HG02885 (cell line): ENCODE results near the gene OR1S2.
"Not testable (repeated sequence)": the region's sequence is repeated elsewhere in the genome, so short reads cannot be mapped to it uniquely, and the experiment has no call there.

Experiments
- ATAC-seq: cut with Tn5 transposase; IDR thresholded peaks from one replicate; pipeline ENCODE4 v1.9.1; 2021; ENCODE audit warnings: mild to moderate bottlenecking; ENCODE audit not compliant: unreplicated experiment, poor library complexity

The OR1S2 gene

GRCh38 chr11:58204042-58204441 is at the start of gene OR1S2:
Gene OR1S2, minus strand, starts transcription at chr11:58204142. Its CDS starts 0 bp downstream, at chr11:58204142.
- no peak for ATAC-seq

GRCh38 chr11:58243954-58244353 is 40.0 kb upstream of the OR1S2 start:
- no peak for ATAC-seq

- no peak for ATAC-seq
Observed at GRCh38 chr11:58227956-58228615, 24.1 kb upstream of the OR1S2 start.

GRCh38 chr11:58222721-58223120 is 18.8 kb upstream of the OR1S2 start:
- ATAC-seq, result no peak

- no peak for ATAC-seq
Observed at GRCh38 chr11:58216476-58216875, 12.5 kb upstream of the OR1S2 start.

GRCh38 chr11:58212420-58212819 is 8.5 kb upstream of the OR1S2 start, which contains the start of gene OR1S1:
Gene OR1S1, plus strand, starts transcription at chr11:58212720.
- ATAC-seq, result not testable (repeated sequence)

- no peak for ATAC-seq
Observed at GRCh38 chr11:58199271-58199670, 4.7 kb downstream of the OR1S2 start.

- no peak for ATAC-seq
Observed at GRCh38 chr11:58195939-58196338, 8.0 kb downstream of the OR1S2 start.

GRCh38 chr11:58193391-58193790 is 10.6 kb downstream of the OR1S2 start:
- no peak for ATAC-seq

- ATAC-seq, result no peak
Observed at GRCh38 chr11:58192229-58192628, 11.7 kb downstream of the OR1S2 start.

- ATAC-seq, result no peak
Observed at GRCh38 chr11:58188770-58189169, 15.2 kb downstream of the OR1S2 start, which contains the start of gene OR9Q2. Gene OR9Q2, plus strand, starts transcription at chr11:58189070. Its CDS starts 1,421 bp downstream, at chr11:58190491.

- no peak for ATAC-seq
Observed at GRCh38 chr11:58186938-58187337, 17.0 kb downstream of the OR1S2 start.

- no peak for ATAC-seq
Observed at GRCh38 chr11:58179648-58180047, 24.3 kb downstream of the OR1S2 start.

GRCh38 chr11:58178444-58178843 is 25.5 kb downstream of the OR1S2 start:
- ATAC-seq, result no peak

GRCh38 chr11:58177409-58178054 is 26.4 kb downstream of the OR1S2 start:
- ATAC-seq, result no peak

- no peak for ATAC-seq
Observed at GRCh38 chr11:58165504-58166106, 38.3 kb downstream of the OR1S2 start.

- no peak for ATAC-seq
Observed at GRCh38 chr11:58164990-58165389, 39.0 kb downstream of the OR1S2 start.

GRCh38 chr11:58164389-58164788 is 39.6 kb downstream of the OR1S2 start:
- no peak for ATAC-seq
